ENCODE measurements around the gene MAGEL2. TPM values are rescaled to one million over a fixed set of nuclear protein-coding genes. Genes with fewer than 3 reads are reported as not detected.

The MAGEL2 gene
- total RNA-seq, 1 experiment from 2014 or later: 10.7 TPM

GRCh38 chr15:23595368-23595767 is 52.3 kb downstream of the MAGEL2 start (continued):
- TF ChIP-seq AR (CRISPR knock-in tag; IDR thresholded peaks at IDR 0.05) (no peak), SMAD3 (CRISPR knock-in tag; IDR thresholded peaks at IDR 0.05; ENCODE audit: borderline replicate concordance) (no peak), ZNF232 (CRISPR knock-in tag; IDR thresholded peaks at IDR 0.05) (no peak), FOXP1 (CRISPR knock-in tag; IDR thresholded peaks at IDR 0.05; ENCODE audit: borderline replicate concordance) (no peak), SMAD4 (CRISPR knock-in tag; IDR thresholded peaks at IDR 0.05) (no peak)

GRCh38 chr15:23594252-23594770 is 53.4 kb downstream of the MAGEL2 start:
- ATAC-seq (no peak), DNase-seq (ENCODE audit: low spot score) (no peak)
- H3K36me3 Mint-ChIP-seq: peaks cover 30% of the 10 kb centered on the region
- H3K9me3 Mint-ChIP-seq: peaks cover 35% of the 10 kb centered on the region
- H3K4me1 Mint-ChIP-seq: no peaks in the 10 kb centered on the region
- no peak overlapping the region for H3K27ac Mint-ChIP-seq
- ChIA-PET CTCF (no interaction called here), POLR2A (no interaction called here)
- H3K27me3 Mint-ChIP-seq (ENCODE audit: low read depth): no peaks in the 10 kb centered on the region; the same call in none of the 2 replicates
- no peak for TF ChIP-seq ZNF219 (CRISPR knock-in tag; IDR thresholded peaks at IDR 0.05; ENCODE audit: borderline replicate concordance)
- TF ChIP-seq, protein P1, sequence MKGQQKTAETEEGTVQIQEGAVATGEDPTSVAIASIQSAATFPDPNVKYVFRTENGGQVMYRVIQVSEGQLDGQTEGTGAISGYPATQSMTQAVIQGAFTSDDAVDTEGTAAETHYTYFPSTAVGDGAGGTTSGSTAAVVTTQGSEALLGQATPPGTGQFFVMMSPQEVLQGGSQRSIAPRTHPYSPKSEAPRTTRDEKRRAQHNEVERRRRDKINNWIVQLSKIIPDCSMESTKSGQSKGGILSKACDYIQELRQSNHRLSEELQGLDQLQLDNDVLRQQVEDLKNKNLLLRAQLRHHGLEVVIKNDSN (CRISPR knock-in tag; IDR thresholded peaks at IDR 0.05): no peak
- no peak for TF ChIP-seq ATF3 (CRISPR knock-in tag; conservative IDR thresholded peaks at IDR 0.05)
- no peak for TF ChIP-seq PREB (CRISPR knock-in tag; IDR thresholded peaks at IDR 0.05; ENCODE audit: borderline replicate concordance)
- TF ChIP-seq, protein P2, sequence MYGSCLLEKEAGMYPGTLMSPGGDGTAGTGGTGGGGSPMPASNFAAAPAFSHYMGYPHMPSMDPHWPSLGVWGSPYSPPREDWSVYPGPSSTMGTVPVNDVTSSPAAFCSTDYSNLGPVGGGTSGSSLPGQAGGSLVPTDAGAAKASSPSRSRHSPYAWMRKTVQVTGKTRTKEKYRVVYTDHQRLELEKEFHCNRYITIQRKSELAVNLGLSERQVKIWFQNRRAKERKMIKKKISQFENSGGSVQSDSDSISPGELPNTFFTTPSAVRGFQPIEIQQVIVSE (CRISPR knock-in tag; IDR thresholded peaks at IDR 0.05; ENCODE audit: borderline replicate concordance): no peak
- TF ChIP-seq, protein P3, sequence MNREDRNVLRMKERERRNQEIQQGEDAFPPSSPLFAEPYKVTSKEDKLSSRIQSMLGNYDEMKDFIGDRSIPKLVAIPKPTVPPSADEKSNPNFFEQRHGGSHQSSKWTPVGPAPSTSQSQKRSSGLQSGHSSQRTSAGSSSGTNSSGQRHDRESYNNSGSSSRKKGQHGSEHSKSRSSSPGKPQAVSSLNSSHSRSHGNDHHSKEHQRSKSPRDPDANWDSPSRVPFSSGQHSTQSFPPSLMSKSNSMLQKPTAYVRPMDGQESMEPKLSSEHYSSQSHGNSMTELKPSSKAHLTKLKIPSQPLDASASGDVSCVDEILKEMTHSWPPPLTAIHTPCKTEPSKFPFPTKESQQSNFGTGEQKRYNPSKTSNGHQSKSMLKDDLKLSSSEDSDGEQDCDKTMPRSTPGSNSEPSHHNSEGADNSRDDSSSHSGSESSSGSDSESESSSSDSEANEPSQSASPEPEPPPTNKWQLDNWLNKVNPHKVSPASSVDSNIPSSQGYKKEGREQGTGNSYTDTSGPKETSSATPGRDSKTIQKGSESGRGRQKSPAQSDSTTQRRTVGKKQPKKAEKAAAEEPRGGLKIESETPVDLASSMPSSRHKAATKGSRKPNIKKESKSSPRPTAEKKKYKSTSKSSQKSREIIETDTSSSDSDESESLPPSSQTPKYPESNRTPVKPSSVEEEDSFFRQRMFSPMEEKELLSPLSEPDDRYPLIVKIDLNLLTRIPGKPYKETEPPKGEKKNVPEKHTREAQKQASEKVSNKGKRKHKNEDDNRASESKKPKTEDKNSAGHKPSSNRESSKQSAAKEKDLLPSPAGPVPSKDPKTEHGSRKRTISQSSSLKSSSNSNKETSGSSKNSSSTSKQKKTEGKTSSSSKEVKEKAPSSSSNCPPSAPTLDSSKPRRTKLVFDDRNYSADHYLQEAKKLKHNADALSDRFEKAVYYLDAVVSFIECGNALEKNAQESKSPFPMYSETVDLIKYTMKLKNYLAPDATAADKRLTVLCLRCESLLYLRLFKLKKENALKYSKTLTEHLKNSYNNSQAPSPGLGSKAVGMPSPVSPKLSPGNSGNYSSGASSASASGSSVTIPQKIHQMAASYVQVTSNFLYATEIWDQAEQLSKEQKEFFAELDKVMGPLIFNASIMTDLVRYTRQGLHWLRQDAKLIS (CRISPR knock-in tag; IDR thresholded peaks at IDR 0.05; ENCODE audit: borderline replicate concordance): no peak
- TF ChIP-seq ZNF396 (CRISPR knock-in tag; IDR thresholded peaks at IDR 0.05; ENCODE audit: borderline replicate concordance): no peak
- no peak for TF ChIP-seq NFATC4 (CRISPR knock-in tag; IDR thresholded peaks at IDR 0.05)
- TF ChIP-seq, protein P4, sequence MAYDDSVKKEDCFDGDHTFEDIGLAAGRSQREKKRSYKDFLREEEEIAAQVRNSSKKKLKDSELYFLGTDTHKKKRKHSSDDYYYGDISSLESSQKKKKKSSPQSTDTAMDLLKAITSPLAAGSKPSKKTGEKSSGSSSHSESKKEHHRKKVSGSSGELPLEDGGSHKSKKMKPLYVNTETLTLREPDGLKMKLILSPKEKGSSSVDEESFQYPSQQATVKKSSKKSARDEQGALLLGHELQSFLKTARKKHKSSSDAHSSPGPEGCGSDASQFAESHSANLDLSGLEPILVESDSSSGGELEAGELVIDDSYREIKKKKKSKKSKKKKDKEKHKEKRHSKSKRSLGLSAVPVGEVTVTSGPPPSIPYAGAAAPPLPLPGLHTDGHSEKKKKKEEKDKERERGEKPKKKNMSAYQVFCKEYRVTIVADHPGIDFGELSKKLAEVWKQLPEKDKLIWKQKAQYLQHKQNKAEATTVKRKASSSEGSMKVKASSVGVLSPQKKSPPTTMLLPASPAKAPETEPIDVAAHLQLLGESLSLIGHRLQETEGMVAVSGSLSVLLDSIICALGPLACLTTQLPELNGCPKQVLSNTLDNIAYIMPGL (CRISPR knock-in tag; IDR thresholded peaks at IDR 0.05): no peak
- no peak overlapping the region for H3K4me3 Mint-ChIP-seq

Other genes with a start within 250 kb of the MAGEL2 start
- gene GOLGA6L2, start 200.6 kb downstream of the MAGEL2 start, total RNA-seq (2021): not detected in 3 replicates
- gene MKRN3, start 82.2 kb downstream of the MAGEL2 start, total RNA-seq (2021): not detected in 3 replicates
- gene NDN, start 39.4 kb upstream of the MAGEL2 start, total RNA-seq (2021): 40.0 to 49.7 TPM (median 45.1 TPM) in 3 replicates